ENCODE measurements around the gene NTN1. TPM values are rescaled to one million over a fixed set of nuclear protein-coding genes. Genes with fewer than 3 reads are reported as not detected.

The NTN1 gene
- total RNA-seq, 2 experiments from 2014 or later = not detected

GRCh38 chr17:9218064-9218635, 196.8 kb downstream of the NTN1 start:
- ChIA-PET POLR2A (no interaction called here), CTCF (ENCODE audit: unreplicated experiment) (interaction anchor here (0.6 kb wide), 1 partner anchor 12 kb away, joined by 3 read pairs; no protein-coding TSS in a partner anchor)
- no peaks in the 10 kb centered on the region for H3K9me2 ChIP-seq (ENCODE audit: insufficient read depth, low read length)
- no peaks in the 10 kb centered on the region for H4K20me1 ChIP-seq (ENCODE audit: insufficient read depth, low read length)
- H2AFZ ChIP-seq (ENCODE audit: low read length) = no peak overlapping the region
- no peak overlapping the region for H3K4me2 ChIP-seq (ENCODE audit: low read length)
- H3K4me1 ChIP-seq (ENCODE audit: insufficient read depth, low read length, poor library complexity, severe bottlenecking) = no peaks in the 10 kb centered on the region
- no peaks in the 10 kb centered on the region for H3K79me2 ChIP-seq (ENCODE audit: insufficient read depth, low read depth, low read length)
- H3K36me3 ChIP-seq (ENCODE audit: insufficient read depth, low read length) = no peaks in the 10 kb centered on the region
- no peak overlapping the region for H3K4me3 ChIP-seq (ENCODE audit: low read depth, low read length, poor library complexity, severe bottlenecking)
- no peak for TF ChIP-seq CTCF (conservative IDR thresholded peaks at IDR 0.05; ENCODE audit: low read length)
- no peak for TF ChIP-seq EZH2phosphoT487 (IDR thresholded peaks at IDR 0.05; ENCODE audit: borderline replicate concordance, low read depth, low read length)
- DNase-seq (ENCODE audit: low spot score) = no peak
- no peak overlapping the region for H3K27ac ChIP-seq (ENCODE audit: low read depth, low read length, poor library complexity, severe bottlenecking)
- BruUV-seq (replicated peaks) = no TSS peak
- H3K9me3 ChIP-seq (ENCODE audit: low read length) = peaks cover 14% of the 10 kb centered on the region; the same call in 1 of the 2 replicates
- intact Hi-C loops (cut with micrococcal nuclease; ENCODE audit: unreplicated experiment) = no loop called here

- no peaks in the 10 kb centered on the region for H3K79me2 ChIP-seq (ENCODE audit: insufficient read depth, low read depth, low read length)
- no peaks in the 10 kb centered on the region for H4K20me1 ChIP-seq (ENCODE audit: insufficient read depth, low read length)
- no peak overlapping the region for H3K27ac ChIP-seq (ENCODE audit: low read depth, low read length, poor library complexity, severe bottlenecking)
- no peaks in the 10 kb centered on the region for H3K4me1 ChIP-seq (ENCODE audit: insufficient read depth, low read length, poor library complexity, severe bottlenecking)
- no TSS peak for BruUV-seq (replicated peaks)
- no peaks in the 10 kb centered on the region for H3K36me3 ChIP-seq (ENCODE audit: insufficient read depth, low read length)
- no peaks in the 10 kb centered on the region for H3K9me2 ChIP-seq (ENCODE audit: insufficient read depth, low read length)
- ChIA-PET CTCF (ENCODE audit: unreplicated experiment) (no interaction called here), POLR2A (interaction anchor here (0.7 kb wide), 1 partner anchor 78 kb away, joined by 3 read pairs; no protein-coding TSS in a partner anchor)
- H3K4me3 ChIP-seq (ENCODE audit: low read depth, low read length, poor library complexity, severe bottlenecking) = no peak overlapping the region
- no peak for DNase-seq (ENCODE audit: low spot score)
- no peak overlapping the region for H3K4me2 ChIP-seq (ENCODE audit: low read length)
- H2AFZ ChIP-seq (ENCODE audit: low read length) = no peak overlapping the region
- TF ChIP-seq EZH2phosphoT487 (IDR thresholded peaks at IDR 0.05; ENCODE audit: borderline replicate concordance, low read depth, low read length) = no peak
- TF ChIP-seq CTCF (conservative IDR thresholded peaks at IDR 0.05; ENCODE audit: low read length) = no peak
- H3K9me3 ChIP-seq (ENCODE audit: low read length) = peaks cover 14% of the 10 kb centered on the region; the same call in 1 of the 2 replicates
- intact Hi-C loops (cut with micrococcal nuclease; ENCODE audit: unreplicated experiment) = no loop called here
Measured at GRCh38 chr17:9218911-9219310, 197.6 kb downstream of the NTN1 start.

GRCh38 chr17:9219631-9220397, 198.5 kb downstream of the NTN1 start:
- intact Hi-C loops (cut with micrococcal nuclease; ENCODE audit: unreplicated experiment) = no loop called here
- Histone ChIP-seq H3K9me2 (ENCODE audit: insufficient read depth, low read length) (no peaks in the 10 kb centered on the region), H3K4me2 (ENCODE audit: low read length) (no peak overlapping the region), H3K4me1 (ENCODE audit: insufficient read depth, low read length, poor library complexity, severe bottlenecking) (no peaks in the 10 kb centered on the region), H3K9me3 (ENCODE audit: low read length) (peaks cover 14% of the 10 kb centered on the region; the same call in 1 of the 2 replicates), H4K20me1 (ENCODE audit: insufficient read depth, low read length) (no peaks in the 10 kb centered on the region), H3K79me2 (ENCODE audit: insufficient read depth, low read depth, low read length) (no peaks in the 10 kb centered on the region), H3K4me3 (ENCODE audit: low read depth, low read length, poor library complexity, severe bottlenecking) (no peak overlapping the region), H2AFZ (ENCODE audit: low read length) (no peak overlapping the region), H3K36me3 (ENCODE audit: insufficient read depth, low read length) (no peaks in the 10 kb centered on the region), H3K27ac (ENCODE audit: low read depth, low read length, poor library complexity, severe bottlenecking) (no peak overlapping the region)
- CTCF ChIA-PET (ENCODE audit: unreplicated experiment) = no interaction called here
- no TSS peak for BruUV-seq (replicated peaks)
- TF ChIP-seq EZH2phosphoT487 (IDR thresholded peaks at IDR 0.05; ENCODE audit: borderline replicate concordance, low read depth, low read length) (no peak), CTCF (conservative IDR thresholded peaks at IDR 0.05; ENCODE audit: low read length) (no peak)
- DNase-seq (ENCODE audit: low spot score) = no peak
- POLR2A ChIA-PET = interaction anchor here (0.5 kb wide), 1 partner anchor 661 kb away, joined by 3 read pairs; no protein-coding TSS in a partner anchor

Data from OCI-LY7 (cell line).